DMS153 treated with DMSO at 0.1 percent for 48 hours (cell line): Measurements from ENCODE around the gene ERG.

Source experiments
- DNase-seq: peaks from one replicate; lab custom pipeline; 2025; ENCODE audit not compliant: unreplicated experiment; lab: John Stamatoyannopoulos, UW

ERG gene

DNA sequence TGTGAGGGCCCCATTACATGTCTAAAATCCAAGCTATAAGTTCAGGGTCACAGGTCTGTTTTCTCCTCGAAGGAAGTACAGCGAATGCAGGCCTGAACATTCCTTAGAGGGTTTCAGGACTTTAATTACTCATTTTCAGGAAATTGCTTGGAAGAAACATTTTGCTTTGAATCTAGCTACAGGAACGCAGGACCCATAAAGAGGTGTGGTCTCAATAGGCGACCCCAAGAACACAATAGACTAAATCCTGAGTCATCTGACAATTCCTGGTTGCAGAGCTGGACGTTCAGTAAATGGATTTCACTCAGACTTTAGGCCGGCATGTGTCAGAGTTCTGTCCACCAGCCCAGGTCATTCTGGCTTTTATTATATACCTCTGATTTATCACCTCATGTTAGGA lies 1.0 kb upstream of the ERG start:
- no peak for DNase-seq

DNA sequence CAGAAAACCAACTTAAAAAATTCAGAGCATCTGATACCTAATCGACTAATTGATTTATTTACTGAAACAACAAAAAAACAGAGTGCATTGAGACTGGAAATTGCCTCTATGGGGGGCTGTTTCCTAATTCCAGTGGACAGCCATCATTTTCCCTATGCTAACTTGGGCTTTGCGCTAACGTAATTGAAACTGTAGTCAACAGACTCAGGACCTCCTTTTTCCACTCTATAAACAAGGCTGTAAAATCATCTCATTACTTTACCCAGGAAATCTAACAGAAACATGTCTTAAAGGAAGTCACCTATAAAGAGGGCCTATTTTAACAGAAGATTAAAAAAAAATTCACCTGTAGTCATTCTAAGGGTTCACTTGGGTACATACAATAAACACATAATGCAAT lies 2.1 kb downstream of the ERG start:
- DNase-seq, result no peak

- no peak for DNase-seq
Measured at GRCh38 chr21:38495696-38496095, 2.6 kb downstream of the ERG start.

DNA sequence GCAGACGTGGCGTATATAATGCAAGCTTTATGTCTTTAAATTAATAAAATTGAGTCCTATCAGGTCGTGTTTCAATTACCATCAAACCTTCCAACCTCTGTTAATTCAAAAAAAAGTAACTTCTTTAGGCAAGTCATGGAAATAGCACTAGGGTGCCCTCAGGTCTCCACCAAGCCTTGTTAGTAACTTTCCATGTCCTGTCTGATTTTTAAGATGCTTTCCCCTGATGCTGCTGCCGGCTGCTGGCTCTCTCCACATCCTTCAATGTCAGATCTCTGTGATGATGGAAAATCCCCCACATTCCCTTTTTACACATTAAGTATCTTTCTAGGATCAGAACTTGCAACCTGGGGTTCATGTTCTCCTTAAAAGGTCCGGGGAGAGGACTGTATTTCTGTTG lies 3.0 kb downstream of the ERG start:
- DNase-seq, result no peak

DNA sequence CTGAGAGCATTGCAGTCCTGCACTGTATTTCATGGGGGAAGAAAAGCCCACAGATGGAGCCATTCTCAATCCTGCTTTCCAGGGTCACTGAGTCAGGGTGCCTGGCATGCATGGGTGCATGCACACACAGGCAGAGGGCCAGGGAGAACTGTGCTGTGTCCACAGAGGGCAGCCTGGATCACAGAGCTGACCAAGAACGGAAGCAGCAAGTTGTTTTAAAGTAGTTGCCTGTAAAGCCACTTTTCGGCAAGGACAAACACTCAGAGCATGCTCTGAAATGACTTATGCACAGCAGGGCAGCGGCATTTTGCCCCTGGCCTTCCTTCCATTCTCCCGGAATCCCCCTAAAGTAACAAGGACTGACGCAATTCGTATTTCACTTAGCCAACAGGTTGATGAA lies 3.6 kb downstream of the ERG start:
- no peak for DNase-seq

- DNase-seq, result no peak
Measured at GRCh38 chr21:38494251-38494642, 4.0 kb downstream of the ERG start.

DNA sequence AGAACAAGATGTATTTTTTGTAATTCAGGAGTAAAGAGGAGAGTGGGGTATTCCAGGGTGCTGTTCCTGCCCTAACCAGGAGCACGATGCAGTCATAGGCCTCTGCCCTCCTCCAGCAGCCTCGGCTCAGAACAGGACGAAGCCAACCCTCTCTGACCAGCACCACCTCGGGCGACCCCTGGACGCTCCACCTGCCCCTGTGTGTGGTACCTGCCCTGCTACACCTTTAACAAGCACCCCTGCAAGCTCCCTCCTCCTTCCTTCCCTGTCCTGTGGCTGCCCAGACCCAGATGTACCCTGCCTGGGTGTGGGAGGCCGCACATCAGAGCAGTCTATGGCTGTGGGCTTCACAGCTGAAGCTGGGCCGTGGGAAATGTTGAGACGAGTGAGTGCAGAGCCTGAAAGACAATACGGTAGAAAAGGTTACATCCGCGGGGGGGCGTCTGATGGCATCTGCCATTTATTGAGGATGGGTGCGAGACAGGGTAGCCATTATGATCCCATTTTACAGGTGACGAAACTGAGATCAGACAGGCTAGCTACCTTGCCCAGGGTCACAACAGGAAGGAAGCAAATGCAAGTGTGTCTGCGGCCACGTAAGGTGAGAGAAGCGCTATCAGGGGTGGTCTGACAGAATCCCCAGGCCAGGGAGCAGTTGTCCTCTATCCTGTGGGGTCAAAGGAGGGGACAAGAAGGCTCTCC lies 4.6 kb downstream of the ERG start:
- no peak for DNase-seq

DNA sequence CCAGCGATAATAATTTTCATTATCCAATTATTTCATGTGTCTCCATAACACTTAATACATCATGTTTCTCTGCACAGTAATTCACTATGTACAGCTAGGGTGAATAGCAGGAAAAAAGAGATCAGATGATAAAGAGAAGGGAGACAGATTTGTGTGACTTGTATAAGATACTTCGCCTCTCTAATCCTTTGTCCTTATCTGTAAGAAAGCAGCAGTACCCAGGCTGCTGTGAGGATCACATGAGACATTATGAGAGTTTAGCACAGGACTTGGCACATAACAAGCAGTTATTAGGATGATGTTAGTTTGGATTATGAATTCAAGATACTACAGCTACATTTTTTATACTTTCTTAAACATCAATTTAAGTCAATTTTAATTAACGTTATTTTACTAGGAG lies 6.3 kb downstream of the ERG start:
- no peak for DNase-seq

- no peak for DNase-seq
Measured at GRCh38 chr21:38491536-38491935, 6.7 kb downstream of the ERG start.

- no peak for DNase-seq
Measured at GRCh38 chr21:38490411-38491020, 7.8 kb downstream of the ERG start.

- DNase-seq, result no peak
Measured at GRCh38 chr21:38489729-38490128, 8.5 kb downstream of the ERG start.

GRCh38 chr21:38489271-38489652 lies 9.0 kb downstream of the ERG start:
- DNase-seq, result no peak

GRCh38 chr21:38488640-38489270 lies 9.5 kb downstream of the ERG start:
- peak; percentile 21 for DNase-seq

DNA sequence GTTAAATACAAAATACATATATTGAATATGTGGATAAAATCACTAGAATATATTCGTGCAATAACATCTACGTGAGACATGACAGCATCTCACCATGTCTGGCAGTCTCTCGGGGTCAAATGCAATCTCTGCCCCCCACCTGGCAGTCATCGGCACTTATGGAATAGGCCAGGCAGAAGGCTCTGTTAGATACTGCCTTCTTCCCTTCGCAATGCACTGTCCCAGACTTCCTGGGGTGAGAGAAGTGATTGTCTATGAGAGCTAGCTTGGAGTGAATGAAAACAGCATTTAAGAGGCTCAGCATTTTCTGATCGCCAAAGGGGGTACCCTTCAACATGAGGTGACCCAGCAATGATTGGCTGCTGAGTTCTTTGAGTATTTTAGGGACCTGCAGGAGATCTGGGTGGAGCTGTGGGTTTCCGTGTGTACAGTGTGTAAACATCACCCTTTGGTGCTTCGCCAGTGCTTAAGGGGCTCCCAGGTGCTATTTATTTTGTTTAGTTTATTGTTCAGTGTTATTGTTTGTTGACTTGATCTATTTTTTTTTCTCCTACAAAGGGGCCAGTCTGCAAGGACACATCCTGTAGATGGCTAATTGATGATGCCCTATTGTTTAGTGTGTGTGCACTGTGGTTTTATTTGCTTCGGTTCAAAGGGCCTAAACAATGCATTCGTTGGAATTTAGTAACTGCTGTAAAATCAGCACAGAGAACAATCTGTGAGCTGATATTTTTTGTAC lies 10.2 kb downstream of the ERG start:
- DNase-seq, result peak; percentile 87

DNA sequence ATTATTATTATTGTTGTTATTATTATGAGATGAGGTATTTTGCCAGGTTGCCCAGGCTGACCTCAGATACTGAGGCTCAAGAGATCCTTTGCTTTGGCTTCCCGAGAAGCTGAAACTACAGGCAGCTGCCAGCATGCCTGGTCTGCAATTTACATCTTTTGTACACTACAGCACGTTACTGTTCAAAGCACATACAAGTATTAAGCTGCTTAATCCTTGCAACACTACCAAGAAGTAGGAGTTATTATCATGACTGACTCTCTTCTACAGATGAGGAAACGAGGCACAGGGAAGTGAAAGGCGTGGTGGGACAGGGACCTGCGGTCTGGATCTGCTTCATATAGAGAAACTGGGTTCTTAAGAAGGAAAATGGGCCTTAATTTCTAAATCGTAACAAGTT lies 11.6 kb downstream of the ERG start:
- no peak for DNase-seq

DNA sequence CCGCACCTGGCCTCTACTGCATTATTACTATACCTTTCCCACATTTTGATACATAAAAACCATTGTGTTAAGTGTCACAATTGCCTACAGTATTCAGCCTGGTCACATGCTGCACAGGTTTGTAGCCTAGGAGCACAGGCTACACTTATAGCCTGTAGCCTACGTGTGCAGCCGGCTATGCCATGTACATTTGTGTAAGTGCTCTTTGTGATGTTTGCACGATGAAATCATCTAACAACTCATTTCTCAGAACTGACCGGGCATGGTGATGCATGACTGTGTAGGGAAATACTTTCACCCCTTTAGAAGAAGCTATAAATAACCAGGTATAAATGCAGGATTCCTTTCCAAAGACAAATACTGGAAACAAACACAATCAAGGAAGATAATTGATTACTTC lies 12.1 kb downstream of the ERG start:
- no peak for DNase-seq

GRCh38 chr21:38479641-38480525 lies 18.4 kb downstream of the ERG start:
- no peak for DNase-seq

DNA sequence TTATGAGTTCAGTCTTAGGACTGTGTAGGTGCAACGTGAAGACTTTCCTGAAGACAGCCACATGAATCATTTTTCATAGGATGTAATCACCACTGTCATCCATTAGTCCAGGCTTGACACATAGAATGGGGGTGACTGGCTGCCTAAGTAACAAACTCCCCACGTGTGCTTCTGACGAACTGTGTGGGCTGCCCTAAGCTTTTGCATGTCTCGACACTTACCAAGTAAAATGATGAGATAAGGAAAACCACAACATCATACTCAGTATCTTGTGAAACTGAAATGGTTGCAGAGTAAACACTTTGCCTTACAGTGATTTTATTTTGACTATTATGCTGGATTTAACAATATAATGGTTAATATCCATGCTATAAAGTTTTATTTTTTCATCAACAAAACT lies 19.5 kb downstream of the ERG start:
- DNase-seq, result no peak

- no peak for DNase-seq
Measured at GRCh38 chr21:38477226-38477625, 21.1 kb downstream of the ERG start.

GRCh38 chr21:38476385-38476784 lies 21.9 kb downstream of the ERG start:
- DNase-seq, result no peak

DNA sequence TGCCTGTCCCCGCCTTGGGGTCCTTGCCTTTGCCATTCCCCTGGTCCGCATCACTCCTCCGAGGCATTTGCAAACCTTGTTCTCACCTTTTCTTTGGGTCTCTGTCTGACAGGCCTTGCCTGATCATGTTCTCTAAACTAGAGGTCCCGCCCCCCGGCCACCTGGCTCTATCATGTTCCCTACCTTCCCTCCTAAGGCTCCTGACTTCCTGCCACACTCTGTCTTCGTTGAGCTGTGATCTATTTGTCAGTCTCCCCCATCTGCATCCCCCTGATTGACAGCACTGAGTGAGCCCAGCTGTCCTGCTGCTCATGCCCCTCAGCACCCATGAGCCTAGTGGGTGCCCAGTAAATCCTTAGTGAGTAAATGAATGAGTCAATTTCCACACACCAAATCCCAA lies 22.8 kb downstream of the ERG start:
- DNase-seq, result no peak
